GM13976 (cell line): ENCODE data around the gene RAD21L1.

Source experiments
- DNase-seq: peaks from one replicate; pipeline ENCODE4 v3.0.0; 2012; ENCODE audit warnings: low spot score
- in situ Hi-C: fragments of 300-500 bp; cut with MboI; formaldehyde crosslinking; loops from one replicate; pipeline ENCODE4 v1.12.0; 2022; ENCODE audit warnings: low sequenced_read_pairs, mixed read lengths, inconsistent platforms; ENCODE audit not compliant: unreplicated experiment
- TF ChIP-seq, protein P1 (sequence below): IDR thresholded peaks from 2 replicates; pipeline ENCODE4 v1.5.1; 2012; ENCODE audit warnings: borderline replicate concordance, mild to moderate bottlenecking; ENCODE audit not compliant: insufficient read depth; ENCODE audit errors: extremely low read depth, missing control alignments, control extremely low read depth

Gene RAD21L1

DNA sequence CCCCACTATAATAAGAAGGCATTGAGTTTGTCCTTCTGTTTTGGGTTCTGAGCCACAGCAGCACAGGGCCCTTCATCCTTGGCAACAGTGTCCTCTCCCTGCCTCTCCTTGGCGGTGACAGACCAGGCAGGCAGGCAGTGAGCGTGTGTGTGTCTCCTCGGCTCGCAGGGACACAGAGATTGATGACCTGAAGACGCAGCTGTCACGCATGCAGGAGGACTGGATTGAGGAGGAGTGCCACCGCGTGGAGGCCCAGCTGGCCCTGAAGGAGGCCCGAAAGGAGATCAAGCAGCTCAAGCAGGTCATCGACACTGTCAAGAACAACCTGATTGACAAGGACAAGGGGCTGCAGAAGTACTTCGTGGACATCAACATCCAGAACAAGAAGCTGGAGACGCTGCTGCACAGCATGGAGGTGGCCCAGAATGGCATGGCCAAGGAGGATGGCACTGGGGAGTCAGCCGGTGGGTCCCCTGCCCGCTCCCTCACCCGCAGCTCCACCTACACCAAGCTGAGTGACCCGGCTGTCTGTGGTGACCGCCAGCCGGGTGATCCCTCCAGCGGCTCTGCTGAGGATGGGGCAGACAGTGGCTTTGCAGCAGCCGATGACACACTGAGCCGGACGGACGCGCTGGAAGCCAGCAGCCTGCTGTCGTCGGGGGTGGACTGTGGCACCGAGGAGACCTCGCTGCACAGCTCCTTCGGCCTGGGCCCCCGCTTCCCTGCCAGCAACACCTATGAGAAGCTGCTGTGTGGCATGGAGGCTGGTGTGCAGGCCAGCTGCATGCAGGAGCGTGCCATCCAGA, 79.1 kb downstream of the RAD21L1 start:
- in situ Hi-C loops, result no loop called here
- TF ChIP-seq, protein P1, sequence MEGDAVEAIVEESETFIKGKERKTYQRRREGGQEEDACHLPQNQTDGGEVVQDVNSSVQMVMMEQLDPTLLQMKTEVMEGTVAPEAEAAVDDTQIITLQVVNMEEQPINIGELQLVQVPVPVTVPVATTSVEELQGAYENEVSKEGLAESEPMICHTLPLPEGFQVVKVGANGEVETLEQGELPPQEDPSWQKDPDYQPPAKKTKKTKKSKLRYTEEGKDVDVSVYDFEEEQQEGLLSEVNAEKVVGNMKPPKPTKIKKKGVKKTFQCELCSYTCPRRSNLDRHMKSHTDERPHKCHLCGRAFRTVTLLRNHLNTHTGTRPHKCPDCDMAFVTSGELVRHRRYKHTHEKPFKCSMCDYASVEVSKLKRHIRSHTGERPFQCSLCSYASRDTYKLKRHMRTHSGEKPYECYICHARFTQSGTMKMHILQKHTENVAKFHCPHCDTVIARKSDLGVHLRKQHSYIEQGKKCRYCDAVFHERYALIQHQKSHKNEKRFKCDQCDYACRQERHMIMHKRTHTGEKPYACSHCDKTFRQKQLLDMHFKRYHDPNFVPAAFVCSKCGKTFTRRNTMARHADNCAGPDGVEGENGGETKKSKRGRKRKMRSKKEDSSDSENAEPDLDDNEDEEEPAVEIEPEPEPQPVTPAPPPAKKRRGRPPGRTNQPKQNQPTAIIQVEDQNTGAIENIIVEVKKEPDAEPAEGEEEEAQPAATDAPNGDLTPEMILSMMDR, result no peak
- DNase-seq, result no peak
